B cell (primary cell): Measurements from ENCODE around the gene RPL7A. TPM values are rescaled to one million over a fixed set of nuclear protein-coding genes. Genes with fewer than 3 reads are reported as not detected.
A peak's percentile ranks its signal among the peaks of the same experiment; 100 is the strongest.

Source experiments
- ATAC-seq: fragments of 200-7000 bp; cut with Tn5 transposase; one replicate; pipeline ENCODE4 v1.10.0; 2021; ENCODE audit warnings: low read depth, mild to moderate bottlenecking, moderate number of reproducible peaks, moderate library complexity
- CTCF ChIA-PET: fragments of 350-600 bp; sonication (Branson Sonifier 250); formaldehyde crosslinking; loops from one replicate; lab custom pipeline; 2021; ENCODE audit warnings: antibody characterized with exemption, inconsistent platforms; lab: Charles Lee
- POLR2A ChIA-PET: fragments of 350-600 bp; sonication (Branson Sonifier 250); formaldehyde crosslinking; loops from one replicate; lab custom pipeline; 2021; ENCODE audit warnings: antibody characterized with exemption; lab: Charles Lee
- DNase-seq: peaks from one replicate; pipeline ENCODE4 v3.0.0; 2013
- H2AFZ ChIP-seq: 2 replicates; pipeline ENCODE4 v1.6.1; 2012; ENCODE audit warnings: mild to moderate bottlenecking, low read depth, low read length; ENCODE audit not compliant: insufficient read depth, poor library complexity, severe bottlenecking
- H3K27ac ChIP-seq, 2 donors: 1 replicate in 1 of 2; 2 replicates in 1 of 2; pipeline ENCODE4 v1.5.1; 2012 to 2013; ENCODE audit warnings: low read length in 2 of 2, mild to moderate bottlenecking in 2 of 2, moderate library complexity in 1 of 2
- H3K27me3 ChIP-seq, 4 experiments: fragments of 200-600 bp in 1 of 4; sonication (generic) in 1 of 4; replicated peaks in 1 of 4; 1 replicate in 2 of 4; 2 replicates in 2 of 4; pipeline versions ENCODE4 v1.6.1 to v1.7.0; 2013 to 2016; ENCODE audit warnings: low read length in 3 of 4, mild to moderate bottlenecking in 2 of 4, mixed read lengths in 1 of 4, moderate library complexity in 1 of 4; ENCODE audit not compliant: insufficient read depth in 4 of 4, control insufficient read depth in 3 of 4; ENCODE audit errors: control extremely low read depth in 1 of 4
- H3K36me3 ChIP-seq, 2 experiments: replicated peaks in 1 of 2; 1 replicate in 1 of 2; 2 replicates in 1 of 2; pipeline versions ENCODE4 v1.6.1 to v1.7.1; 2013; ENCODE audit warnings: low read length in 1 of 2; ENCODE audit not compliant: insufficient read depth in 2 of 2, control insufficient read depth in 1 of 2; ENCODE audit errors: control extremely low read depth in 1 of 2, extremely low read depth in 1 of 2
- H3K4me1 ChIP-seq, 2 donors: fragments of 200-600 bp in 1 of 2; sonication (generic) in 1 of 2; 1 replicate in 1 of 2; 2 replicates in 1 of 2; pipeline versions ENCODE4 v1.5.1 to v1.6.1; 2013 to 2017; ENCODE audit warnings: low read length in 2 of 2; ENCODE audit not compliant: control insufficient read depth in 2 of 2, insufficient read depth in 2 of 2
- H3K4me2 ChIP-seq: replicated peaks from 2 replicates; pipeline ENCODE3; 2012; ENCODE audit warnings: mild to moderate bottlenecking, low read depth, low read length; ENCODE audit not compliant: poor library complexity, severe bottlenecking
- H3K4me3 ChIP-seq, 5 experiments: fragments of 200-600 bp in 1 of 5; sonication (generic) in 1 of 5; 1 replicate in 3 of 5; 2 replicates in 2 of 5; pipeline versions ENCODE4 v1.5.1 to v1.7.0; 2011 to 2016; ENCODE audit warnings: low read length in 4 of 5, mild to moderate bottlenecking in 4 of 5, low read depth in 2 of 5, control low read depth in 1 of 5, moderate library complexity in 1 of 5; ENCODE audit not compliant: insufficient read depth in 1 of 5; ENCODE audit errors: control extremely low read depth in 1 of 5, extremely low read depth in 1 of 5
- H3K79me2 ChIP-seq: fragments of 200-600 bp; sonication (generic); one replicate; pipeline ENCODE4 v1.6.0; 2016; ENCODE audit warnings: low read length; ENCODE audit not compliant: control insufficient read depth, insufficient read depth
- H3K9ac ChIP-seq: fragments of 200-600 bp; sonication (generic); 2 replicates; pipeline ENCODE4 v1.6.1; 2017; ENCODE audit warnings: mild to moderate bottlenecking, low read length, moderate library complexity
- H3K9me3 ChIP-seq, 3 donors: one replicate each; pipeline versions ENCODE4 v1.6.1 to v1.7.1; 2013; ENCODE audit warnings: low read length in 2 of 3; ENCODE audit not compliant: control insufficient read depth in 2 of 3, insufficient read depth in 1 of 3; ENCODE audit errors: control extremely low read depth in 1 of 3
- H4K20me1 ChIP-seq: 2 replicates; pipeline ENCODE4 v1.6.0; 2012; ENCODE audit warnings: mild to moderate bottlenecking, low read length; ENCODE audit not compliant: insufficient read depth, control insufficient read depth, poor library complexity, severe bottlenecking
- H3K27ac Mint-ChIP-seq: one replicate; pipeline ENCODE4 v1.8.0; 2021; ENCODE audit warnings: mixed read lengths
- H3K27me3 Mint-ChIP-seq: one replicate; pipeline ENCODE4 v1.8.0; 2021; ENCODE audit warnings: mixed read lengths
- H3K4me1 Mint-ChIP-seq: one replicate; pipeline ENCODE4 v1.8.0; 2021; ENCODE audit warnings: mixed read lengths
- H3K4me3 Mint-ChIP-seq: one replicate; pipeline ENCODE4 v1.8.0; 2021; ENCODE audit warnings: mixed read lengths
- H3K9me3 Mint-ChIP-seq: one replicate; pipeline ENCODE4 v1.8.0; 2022; ENCODE audit warnings: mixed read lengths; ENCODE audit not compliant: insufficient read depth
- EZH2 ChIP-seq: IDR thresholded peaks from 2 replicates; pipeline ENCODE4 v1.6.1; 2012; ENCODE audit warnings: borderline replicate concordance, low read depth, mild to moderate bottlenecking, moderate library complexity, low read length; ENCODE audit not compliant: insufficient read depth, poor library complexity, severe bottlenecking
- WGBS: methylation state at CpG from one replicate; pipeline ENCODE4 v1.1.5; 2013; ENCODE audit warnings: missing lambda C conversion rate; ENCODE audit not compliant: insufficient coverage; 5-methylcytosine and 5-hydroxymethylcytosine counted together
- intact Hi-C: fragments of 100-400 bp; cut with micrococcal nuclease; formaldehyde crosslinking; loops from one replicate; pipeline ENCODE4 v1.10.0; 2022
- polyA plus RNA-seq: library from polyadenylated mRNA; depleted of rRNA; stranded (reverse); fragments of >200 nt; gene quantifications from 2 replicates; pipeline ENCODE4 v1.2.3, GENCODE V29; 2012
- total RNA-seq, 2 donors: library from RNA; stranded (reverse); fragments of 120-200 nt in 1 of 2; gene quantifications; 1 replicate in 1 of 2; 2 replicates in 1 of 2; pipeline versions ENCODE4 v1.2.3 to v1.2.4, GENCODE V29; 2013 to 2022
- TF ChIP-seq, protein P1 (sequence below): fragments of 200-600 bp; IDR thresholded peaks from one replicate; pipeline ENCODE4 v1.8.0; 2022; ENCODE audit warnings: antibody characterized with exemption, mild to moderate bottlenecking

RPL7A gene
- total and polyA plus RNA-seq, 2 donors (not counting 1 experiment from before 2014, with no cell fraction given), result 2,407 to 3,937 TPM

- ChIA-PET POLR2A (no interaction called here), CTCF (no interaction called here)
- Mint-ChIP-seq H3K27me3 (no peaks in the 10 kb centered on the region), H3K4me1 (peaks cover 16% of the 10 kb centered on the region), H3K9me3 (no peaks in the 10 kb centered on the region), H3K4me3 (no peak overlapping the region), H3K27ac (no peak overlapping the region)
- Histone ChIP-seq H3K4me2 (no peak overlapping the region), H3K36me3 (peaks cover 0 to under 1% of the 10 kb centered on the region in 2 experiments), H3K27ac (no peak overlapping the region), H4K20me1 (peaks cover 27% of the 10 kb centered on the region), H3K27me3 (no peaks in the 10 kb centered on the region), H2AFZ (no peak overlapping the region), H3K9ac (no peak overlapping the region), H3K9me3 (no peaks in the 10 kb centered on the region), H3K79me2 (peaks cover 31% of the 10 kb centered on the region), H3K4me1 (peaks cover 13 to 23% of the 10 kb centered on the region in 2 donors), H3K4me3 (no peak overlapping the region)
- 76% methylated on average over 4 of the region's 6 CpGs for WGBS
- no peak for TF ChIP-seq EZH2
- TF ChIP-seq, protein P1, sequence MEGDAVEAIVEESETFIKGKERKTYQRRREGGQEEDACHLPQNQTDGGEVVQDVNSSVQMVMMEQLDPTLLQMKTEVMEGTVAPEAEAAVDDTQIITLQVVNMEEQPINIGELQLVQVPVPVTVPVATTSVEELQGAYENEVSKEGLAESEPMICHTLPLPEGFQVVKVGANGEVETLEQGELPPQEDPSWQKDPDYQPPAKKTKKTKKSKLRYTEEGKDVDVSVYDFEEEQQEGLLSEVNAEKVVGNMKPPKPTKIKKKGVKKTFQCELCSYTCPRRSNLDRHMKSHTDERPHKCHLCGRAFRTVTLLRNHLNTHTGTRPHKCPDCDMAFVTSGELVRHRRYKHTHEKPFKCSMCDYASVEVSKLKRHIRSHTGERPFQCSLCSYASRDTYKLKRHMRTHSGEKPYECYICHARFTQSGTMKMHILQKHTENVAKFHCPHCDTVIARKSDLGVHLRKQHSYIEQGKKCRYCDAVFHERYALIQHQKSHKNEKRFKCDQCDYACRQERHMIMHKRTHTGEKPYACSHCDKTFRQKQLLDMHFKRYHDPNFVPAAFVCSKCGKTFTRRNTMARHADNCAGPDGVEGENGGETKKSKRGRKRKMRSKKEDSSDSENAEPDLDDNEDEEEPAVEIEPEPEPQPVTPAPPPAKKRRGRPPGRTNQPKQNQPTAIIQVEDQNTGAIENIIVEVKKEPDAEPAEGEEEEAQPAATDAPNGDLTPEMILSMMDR, result no peak
- intact Hi-C loops, result loop anchor here (2.0 kb wide), 1 partner anchor 43 kb away; no protein-coding TSS in a partner anchor
- DNase-seq (no peak), ATAC-seq (no peak)
Observed at GRCh38 chr9:133377721-133378216, 29.8 kb downstream of the RPL7A start.

- H3K27me3 Mint-ChIP-seq, result no peaks in the 10 kb centered on the region
- Histone ChIP-seq H3K27me3 (no peaks in the 10 kb centered on the region), H3K27ac (no peak overlapping the region), H3K4me3 (no peak overlapping the region), H3K4me1 (peaks cover 13 to 22% of the 10 kb centered on the region in 2 donors), H3K9ac (no peak overlapping the region), H3K36me3 (no peaks in the 10 kb centered on the region), H3K9me3 (no peaks in the 10 kb centered on the region), H4K20me1 (peaks cover 20% of the 10 kb centered on the region), H3K79me2 (peaks cover 24% of the 10 kb centered on the region), H2AFZ (no peak overlapping the region), H3K4me2 (no peak overlapping the region)
- TF ChIP-seq, protein P1, result no peak
- TF ChIP-seq EZH2, result no peak
- CTCF ChIA-PET, result interaction anchor here (1.2 to 1.3 kb wide), 2 partner anchors 21 kb away, joined by 3 read pairs; no protein-coding TSS in a partner anchor
- peaks cover 13% of the 10 kb centered on the region for H3K4me1 Mint-ChIP-seq
- intact Hi-C loops, result no loop called here
- POLR2A ChIA-PET, result no interaction called here
- ATAC-seq, result no peak
- H3K27ac Mint-ChIP-seq, result no peak overlapping the region
- no peak for DNase-seq
- peak overlapping the region; percentile 47 for H3K4me3 Mint-ChIP-seq
- WGBS, result 80% methylated on average over 1 of the region's 1 CpG
- H3K9me3 Mint-ChIP-seq, result no peaks in the 10 kb centered on the region
Observed at GRCh38 chr9:133378408-133378962, 30.5 kb downstream of the RPL7A start.
